Measurements from ENCODE around the gene ZNF17. TPM values are rescaled to one million over a fixed set of nuclear protein-coding genes. Genes with fewer than 3 reads are reported as not detected.

The ZNF17 gene
- total RNA-seq, 1 donor from 2014 or later, result 11.3 TPM

GRCh38 chr19:57436417-57436816 lies 25.5 kb downstream of the ZNF17 start:
- FAIRE-seq, result no peak
- DNase-seq (ENCODE audit: low read depth), result no peak
- no peaks in the 10 kb centered on the region for H3K36me3 ChIP-seq (ENCODE audit: control insufficient read depth, insufficient read depth, low read length)
- H3K4me3 ChIP-seq (ENCODE audit: low read depth, low read length), result peak overlapping the region; percentile 64
- H3K27me3 ChIP-seq (ENCODE audit: control insufficient read depth, insufficient read depth, low read length), result no peaks in the 10 kb centered on the region
- no peak for TF ChIP-seq CTCF (IDR thresholded peaks at IDR 0.05; ENCODE audit: insufficient read depth, low read length, severe bottlenecking)

- no peaks in the 10 kb centered on the region for H3K36me3 ChIP-seq (ENCODE audit: control insufficient read depth, insufficient read depth, low read length)
- no peak for DNase-seq (ENCODE audit: low read depth)
Measured at GRCh38 chr19:57437931-57438330, 27.0 kb downstream of the ZNF17 start.

GRCh38 chr19:57438925-57439324 lies 28.0 kb downstream of the ZNF17 start:
- DNase-seq (ENCODE audit: low read depth), result no peak
- no peak for TF ChIP-seq CTCF (IDR thresholded peaks at IDR 0.05; ENCODE audit: insufficient read depth, low read length, severe bottlenecking)

More at GRCh38 chr19:57437931-57438330, 27.0 kb downstream of the ZNF17 start:
- H3K27me3 ChIP-seq (ENCODE audit: control insufficient read depth, insufficient read depth, low read length), result no peaks in the 10 kb centered on the region
- no peak for TF ChIP-seq CTCF (IDR thresholded peaks at IDR 0.05; ENCODE audit: insufficient read depth, low read length, severe bottlenecking)
- FAIRE-seq, result no peak
- no peak overlapping the region for H3K4me3 ChIP-seq (ENCODE audit: low read depth, low read length)

GRCh38 chr19:57441979-57442752 lies 31.2 kb downstream of the ZNF17 start:
- H3K4me3 ChIP-seq (ENCODE audit: low read depth, low read length), result no peak overlapping the region
- no peaks in the 10 kb centered on the region for H3K27me3 ChIP-seq (ENCODE audit: control insufficient read depth, insufficient read depth, low read length)
- peaks cover 8% of the 10 kb centered on the region for H3K36me3 ChIP-seq (ENCODE audit: control insufficient read depth, insufficient read depth, low read length)
- no peak for FAIRE-seq
- no peak for DNase-seq (ENCODE audit: low read depth)
- TF ChIP-seq CTCF (IDR thresholded peaks at IDR 0.05; ENCODE audit: insufficient read depth, low read length, severe bottlenecking), result no peak

More at GRCh38 chr19:57438925-57439324, 28.0 kb downstream of the ZNF17 start:
- H3K4me3 ChIP-seq (ENCODE audit: low read depth, low read length), result no peak overlapping the region
- peaks cover 8% of the 10 kb centered on the region for H3K36me3 ChIP-seq (ENCODE audit: control insufficient read depth, insufficient read depth, low read length)
- FAIRE-seq, result no peak
- H3K27me3 ChIP-seq (ENCODE audit: control insufficient read depth, insufficient read depth, low read length), result no peaks in the 10 kb centered on the region

- peaks cover 8% of the 10 kb centered on the region for H3K36me3 ChIP-seq (ENCODE audit: control insufficient read depth, insufficient read depth, low read length)
- FAIRE-seq (no peak), DNase-seq (ENCODE audit: low read depth) (no peak)
- no peaks in the 10 kb centered on the region for H3K27me3 ChIP-seq (ENCODE audit: control insufficient read depth, insufficient read depth, low read length)
- no peak for TF ChIP-seq CTCF (IDR thresholded peaks at IDR 0.05; ENCODE audit: insufficient read depth, low read length, severe bottlenecking)
- no peak overlapping the region for H3K4me3 ChIP-seq (ENCODE audit: low read depth, low read length)
Measured at GRCh38 chr19:57443121-57443696, 32.2 kb downstream of the ZNF17 start.

All from bronchial epithelial cell (primary cell).